ENCODE results near the gene UCN2. TPM values are rescaled to one million over a fixed set of nuclear protein-coding genes. Genes with fewer than 3 reads are reported as not detected.
"Not testable (repeated sequence)": the region's sequence is repeated elsewhere in the genome, so short reads cannot be mapped to it uniquely, and the experiment has no call there.

UCN2 gene
- total RNA-seq, 2 donors from 2014 or later = 3.0 TPM; not detected in 1

DNA sequence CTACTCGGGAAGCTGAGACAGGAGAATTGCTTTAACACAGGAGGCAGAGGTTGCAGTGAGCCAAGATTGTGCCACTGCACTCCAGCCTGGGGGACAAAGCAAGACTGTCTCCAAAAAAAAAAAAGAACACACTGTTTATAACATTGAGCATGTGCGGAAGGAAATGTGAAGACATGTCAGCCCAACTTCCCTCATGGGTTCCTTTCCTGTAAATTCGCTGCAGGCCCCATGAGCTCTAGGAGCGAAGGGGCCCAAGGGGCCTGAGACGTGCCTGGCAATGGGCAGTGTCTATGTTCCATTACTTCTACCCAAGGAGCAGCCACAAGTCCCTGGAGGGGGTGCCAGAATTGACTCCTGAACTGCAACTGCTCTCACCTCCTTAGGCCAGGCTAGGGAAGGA is 10.2 kb downstream of the UCN2 start:
- H3K36me3 ChIP-seq = no peaks in the 10 kb centered on the region
- H3K9me3 ChIP-seq = no peaks in the 10 kb centered on the region
- ATAC-seq (ENCODE audit: insufficient number of reproducible peaks, low FRiP score, low read depth) (no peak), DNase-seq (ENCODE audit: low spot score) (no peak)
- peaks cover 17 to 25% of the 10 kb centered on the region in 2 donors for H3K4me1 ChIP-seq (ENCODE audit: control insufficient read depth in 1 of 2, low read depth in 2 of 2)
- H3K27me3 ChIP-seq (replicated peaks; ENCODE audit: insufficient read depth) = no peaks in the 10 kb centered on the region
- H3K4me3 ChIP-seq = no peak overlapping the region
- H3K27ac ChIP-seq = no peak overlapping the region
- TF ChIP-seq, protein P1, sequence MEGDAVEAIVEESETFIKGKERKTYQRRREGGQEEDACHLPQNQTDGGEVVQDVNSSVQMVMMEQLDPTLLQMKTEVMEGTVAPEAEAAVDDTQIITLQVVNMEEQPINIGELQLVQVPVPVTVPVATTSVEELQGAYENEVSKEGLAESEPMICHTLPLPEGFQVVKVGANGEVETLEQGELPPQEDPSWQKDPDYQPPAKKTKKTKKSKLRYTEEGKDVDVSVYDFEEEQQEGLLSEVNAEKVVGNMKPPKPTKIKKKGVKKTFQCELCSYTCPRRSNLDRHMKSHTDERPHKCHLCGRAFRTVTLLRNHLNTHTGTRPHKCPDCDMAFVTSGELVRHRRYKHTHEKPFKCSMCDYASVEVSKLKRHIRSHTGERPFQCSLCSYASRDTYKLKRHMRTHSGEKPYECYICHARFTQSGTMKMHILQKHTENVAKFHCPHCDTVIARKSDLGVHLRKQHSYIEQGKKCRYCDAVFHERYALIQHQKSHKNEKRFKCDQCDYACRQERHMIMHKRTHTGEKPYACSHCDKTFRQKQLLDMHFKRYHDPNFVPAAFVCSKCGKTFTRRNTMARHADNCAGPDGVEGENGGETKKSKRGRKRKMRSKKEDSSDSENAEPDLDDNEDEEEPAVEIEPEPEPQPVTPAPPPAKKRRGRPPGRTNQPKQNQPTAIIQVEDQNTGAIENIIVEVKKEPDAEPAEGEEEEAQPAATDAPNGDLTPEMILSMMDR (IDR thresholded peaks at IDR 0.05) = no peak

DNA sequence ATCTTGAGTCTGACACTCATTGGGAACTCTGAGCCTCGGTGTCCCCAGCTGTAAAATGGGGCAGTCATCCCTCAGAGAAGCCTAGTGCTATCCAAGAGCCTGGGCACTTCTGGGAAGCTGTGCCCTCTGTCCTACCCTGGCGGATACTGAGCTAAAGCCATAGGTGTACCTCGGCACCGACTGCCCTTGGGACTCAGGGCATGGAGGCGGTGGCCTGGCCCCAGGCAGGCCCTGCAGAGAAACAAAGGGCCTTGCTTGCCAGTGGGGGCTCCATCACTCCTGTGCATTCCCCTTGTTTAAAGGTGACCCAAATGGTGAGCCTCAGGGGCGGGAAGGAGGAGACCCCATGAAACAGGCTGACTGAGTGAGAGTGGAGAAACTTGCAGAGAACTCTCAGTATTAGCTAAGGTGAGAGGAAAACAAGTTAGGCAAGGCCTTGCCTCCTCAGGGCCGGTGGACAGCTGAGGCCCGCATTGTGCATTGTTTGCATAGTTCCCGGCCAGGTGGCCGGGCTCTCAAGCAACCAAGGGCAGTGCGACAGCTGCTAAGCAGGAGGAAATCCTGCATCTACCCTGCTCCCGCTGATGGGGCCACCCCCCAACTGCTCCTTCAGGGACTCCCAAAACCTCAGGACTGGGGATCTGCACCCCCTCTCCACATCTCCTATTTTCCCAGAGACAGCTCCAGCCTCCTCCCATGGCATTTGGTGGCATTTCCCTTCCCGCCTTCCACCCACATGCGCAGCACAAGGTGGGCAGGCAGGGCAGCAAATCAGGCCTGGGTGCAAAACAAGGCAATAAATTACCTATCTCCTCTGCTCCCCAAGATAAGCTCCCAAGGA is 11.2 kb downstream of the UCN2 start:
- DNase-seq (ENCODE audit: low spot score) = no peak
- TF ChIP-seq, protein P1 (IDR thresholded peaks at IDR 0.05) = no peak
- peaks cover 1% of the 10 kb centered on the region for H3K36me3 ChIP-seq
- H3K27ac ChIP-seq = no peak overlapping the region
- ATAC-seq (ENCODE audit: insufficient number of reproducible peaks, low FRiP score, low read depth) = no peak
- no peaks in the 10 kb centered on the region for H3K27me3 ChIP-seq (replicated peaks; ENCODE audit: insufficient read depth)
- H3K4me3 ChIP-seq = no peak overlapping the region
- H3K4me1 ChIP-seq (ENCODE audit: control insufficient read depth in 1 of 2, low read depth in 2 of 2) = peaks cover 10 to 18% of the 10 kb centered on the region in 2 donors
- no peaks in the 10 kb centered on the region for H3K9me3 ChIP-seq

GRCh38 chr3:48551651-48552050 is 11.9 kb downstream of the UCN2 start:
- H3K9me3 ChIP-seq; H3K4me3 ChIP-seq; H3K27ac ChIP-seq; DNase-seq (ENCODE audit: low spot score); ATAC-seq (ENCODE audit: insufficient number of reproducible peaks, low FRiP score, low read depth); H3K27me3 ChIP-seq (replicated peaks; ENCODE audit: insufficient read depth); H3K36me3 ChIP-seq: not testable (repeated sequence)
- peaks cover 8 to 15% of the 10 kb centered on the region in 2 donors for H3K4me1 ChIP-seq (ENCODE audit: control insufficient read depth in 1 of 2, low read depth in 2 of 2)

DNA sequence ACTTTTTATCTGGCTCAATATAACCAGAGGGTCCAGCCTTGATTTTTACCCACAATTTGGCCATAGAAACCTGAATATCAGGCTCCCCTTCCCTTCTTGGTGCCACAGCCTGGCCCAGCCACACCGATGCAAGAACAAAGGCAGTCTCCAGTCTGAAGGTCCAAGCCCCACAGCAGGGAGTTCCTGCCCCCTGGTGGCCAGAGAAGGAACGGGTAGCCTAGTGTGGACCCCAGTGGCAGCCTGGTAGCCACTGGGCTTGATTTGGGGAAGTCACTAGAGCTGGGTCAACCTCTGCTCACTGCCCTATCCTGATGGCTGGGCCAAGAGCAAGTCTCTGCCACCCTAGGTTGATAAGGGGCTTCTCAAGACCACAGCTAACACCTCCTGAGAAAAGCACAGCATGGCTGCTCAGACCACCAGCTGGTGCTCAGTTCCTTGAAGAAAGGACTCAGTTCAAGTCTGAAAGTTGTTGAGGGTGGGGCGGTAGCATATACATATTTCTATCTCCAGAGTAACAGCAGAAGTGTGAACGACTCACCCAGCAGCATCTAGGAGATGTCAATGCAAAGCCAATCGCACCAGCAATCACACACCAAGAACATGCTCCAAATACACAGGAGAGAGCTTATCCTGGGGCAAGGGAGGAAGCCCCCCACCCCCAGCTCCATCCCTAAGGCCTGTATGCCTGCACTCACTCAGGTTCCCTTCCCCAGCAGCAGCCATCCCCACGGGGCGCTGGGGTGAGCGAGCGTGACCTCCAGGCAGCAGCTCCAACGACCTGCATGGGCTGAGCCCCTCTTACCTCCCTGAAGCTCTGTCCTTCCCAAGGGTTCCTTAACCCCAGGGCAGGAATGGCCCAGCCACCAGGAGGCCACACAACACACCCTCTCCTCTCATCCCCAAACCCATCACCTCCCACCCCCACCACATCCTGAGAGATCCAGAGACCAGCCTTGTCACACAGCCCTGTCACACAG is 14.6 kb downstream of the UCN2 start:
- TF ChIP-seq, protein P1 (IDR thresholded peaks at IDR 0.05) = peak; percentile 96
- peaks cover 6% of the 10 kb centered on the region for H3K36me3 ChIP-seq
- DNase-seq (ENCODE audit: low spot score) (peak; percentile 69), ATAC-seq (ENCODE audit: insufficient number of reproducible peaks, low FRiP score, low read depth) (peak; percentile 65)
- no peaks in the 10 kb centered on the region for H3K9me3 ChIP-seq
- no peaks in the 10 kb centered on the region for H3K27me3 ChIP-seq (replicated peaks; ENCODE audit: insufficient read depth)
- H3K4me3 ChIP-seq = no peak overlapping the region
- H3K4me1 ChIP-seq (ENCODE audit: control insufficient read depth in 1 of 2, low read depth in 2 of 2) = no peaks in the 10 kb centered on the region
- H3K27ac ChIP-seq = no peak overlapping the region

DNA sequence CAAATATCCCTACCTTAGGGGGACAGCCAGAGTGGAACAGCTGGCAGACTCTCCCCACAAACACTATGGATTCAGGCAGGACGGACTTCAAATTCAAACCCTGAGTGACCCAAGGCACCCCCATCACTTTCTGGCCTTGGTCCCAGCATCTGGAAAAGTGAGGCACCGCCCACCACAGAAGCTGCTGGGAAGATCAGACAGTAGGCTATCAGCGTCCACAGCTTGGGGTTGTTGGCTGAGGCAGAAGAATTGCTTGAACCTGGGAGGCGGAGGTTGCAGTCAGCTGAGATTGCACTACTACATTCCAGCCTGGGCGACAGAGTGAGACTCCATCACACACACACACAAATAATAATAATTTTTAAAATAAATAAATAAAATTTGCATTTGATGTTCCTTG is 15.5 kb downstream of the UCN2 start:
- no peak for DNase-seq (ENCODE audit: low spot score)
- TF ChIP-seq, protein P1 (IDR thresholded peaks at IDR 0.05) = no peak
- ATAC-seq (ENCODE audit: insufficient number of reproducible peaks, low FRiP score, low read depth) = no peak

More for the DNA sequence above, 15.5 kb downstream of the UCN2 start:
- H3K4me3 ChIP-seq = no peak overlapping the region
- no peaks in the 10 kb centered on the region for H3K27me3 ChIP-seq (replicated peaks; ENCODE audit: insufficient read depth)
- H3K27ac ChIP-seq = no peak overlapping the region
- peaks cover 6% of the 10 kb centered on the region for H3K36me3 ChIP-seq
- no peaks in the 10 kb centered on the region for H3K9me3 ChIP-seq
- peaks cover 6% of the 10 kb centered on the region in 2 donors for H3K4me1 ChIP-seq (ENCODE audit: control insufficient read depth in 1 of 2, low read depth in 2 of 2)

All from thoracic aorta (tissue), 2 donors.